ENCODE data around the gene NEK8.

The NEK8 gene

GRCh38 chr17:28747051-28747691 lies 18.6 kb downstream of the NEK8 start:
- Mint-ChIP-seq H3K27ac (ENCODE audit: low read depth) (no peak overlapping the region), H3K27me3 (no peaks in the 10 kb centered on the region), H3K9me3 (no peaks in the 10 kb centered on the region), H3K4me1 (peaks cover 21% of the 10 kb centered on the region), H3K36me3 (ENCODE audit: insufficient read depth) (peaks cover 17% of the 10 kb centered on the region), H3K4me3 (peak overlapping the region; percentile 34)
- DNase-seq (ENCODE audit: low spot score in 2 of 2) (no peak), ATAC-seq (replicated peaks; ENCODE audit: extremely low read depth, poor library complexity, severe bottlenecking) (no peak)

GRCh38 chr17:28747801-28748750 lies 19.5 kb downstream of the NEK8 start:
- Mint-ChIP-seq H3K4me1 (peaks cover 21% of the 10 kb centered on the region), H3K36me3 (ENCODE audit: insufficient read depth) (peaks cover 17% of the 10 kb centered on the region), H3K4me3 (no peak overlapping the region), H3K27ac (ENCODE audit: low read depth) (peak overlapping the region; percentile 41), H3K9me3 (no peaks in the 10 kb centered on the region), H3K27me3 (no peaks in the 10 kb centered on the region)
- DNase-seq (ENCODE audit: low spot score in 2 of 2): no peak
- no peak for ATAC-seq (replicated peaks; ENCODE audit: extremely low read depth, poor library complexity, severe bottlenecking)

- peaks cover 16% of the 10 kb centered on the region for H3K36me3 Mint-ChIP-seq (ENCODE audit: insufficient read depth)
- H3K27me3 Mint-ChIP-seq: no peaks in the 10 kb centered on the region
- no peaks in the 10 kb centered on the region for H3K9me3 Mint-ChIP-seq
- peaks cover 21% of the 10 kb centered on the region for H3K4me1 Mint-ChIP-seq
- no peak overlapping the region for H3K4me3 Mint-ChIP-seq
- no peak for ATAC-seq (replicated peaks; ENCODE audit: extremely low read depth, poor library complexity, severe bottlenecking)
- peak overlapping the region; percentile 41 for H3K27ac Mint-ChIP-seq (ENCODE audit: low read depth)
- DNase-seq (ENCODE audit: low spot score in 2 of 2): no peak
Measured at GRCh38 chr17:28748852-28749515, 20.4 kb downstream of the NEK8 start.

GRCh38 chr17:28749516-28750177 lies 21.1 kb downstream of the NEK8 start:
- Mint-ChIP-seq H3K27ac (ENCODE audit: low read depth) (no peak overlapping the region), H3K27me3 (no peaks in the 10 kb centered on the region), H3K9me3 (no peaks in the 10 kb centered on the region), H3K4me1 (peaks cover 18% of the 10 kb centered on the region), H3K36me3 (ENCODE audit: insufficient read depth) (peaks cover 12% of the 10 kb centered on the region), H3K4me3 (no peak overlapping the region)
- DNase-seq (ENCODE audit: low spot score in 2 of 2): no peak
- no peak for ATAC-seq (replicated peaks; ENCODE audit: extremely low read depth, poor library complexity, severe bottlenecking)

GRCh38 chr17:28750178-28751047 lies 21.8 kb downstream of the NEK8 start:
- no peaks in the 10 kb centered on the region for H3K9me3 Mint-ChIP-seq
- peaks cover 10% of the 10 kb centered on the region for H3K4me1 Mint-ChIP-seq
- H3K27ac Mint-ChIP-seq (ENCODE audit: low read depth): no peak overlapping the region

GRCh38 chr17:28751600-28752366 lies 23.2 kb downstream of the NEK8 start:
- Mint-ChIP-seq H3K4me3 (no peak overlapping the region), H3K36me3 (ENCODE audit: insufficient read depth) (peaks cover 7% of the 10 kb centered on the region), H3K27me3 (no peaks in the 10 kb centered on the region), H3K9me3 (no peaks in the 10 kb centered on the region), H3K27ac (ENCODE audit: low read depth) (peak overlapping the region; percentile 49), H3K4me1 (no peaks in the 10 kb centered on the region)
- DNase-seq (ENCODE audit: low spot score in 2 of 2) (no peak), ATAC-seq (replicated peaks; ENCODE audit: extremely low read depth, poor library complexity, severe bottlenecking) (no peak)

More at GRCh38 chr17:28750178-28751047, 21.8 kb downstream of the NEK8 start:
- peaks cover 6% of the 10 kb centered on the region for H3K36me3 Mint-ChIP-seq (ENCODE audit: insufficient read depth)
- H3K27me3 Mint-ChIP-seq: no peaks in the 10 kb centered on the region
- ATAC-seq (replicated peaks; ENCODE audit: extremely low read depth, poor library complexity, severe bottlenecking): peak; percentile 70
- peak; percentile 81 to 87 for DNase-seq (ENCODE audit: low spot score in 2 of 2)
- no peak overlapping the region for H3K4me3 Mint-ChIP-seq

GRCh38 chr17:28755486-28755885 lies 26.9 kb downstream of the NEK8 start:
- Mint-ChIP-seq H3K36me3 (ENCODE audit: insufficient read depth) (peaks cover 17% of the 10 kb centered on the region), H3K9me3 (no peaks in the 10 kb centered on the region), H3K27me3 (no peaks in the 10 kb centered on the region), H3K27ac (ENCODE audit: low read depth) (no peak overlapping the region), H3K4me3 (no peak overlapping the region), H3K4me1 (no peaks in the 10 kb centered on the region)
- DNase-seq (ENCODE audit: low spot score in 2 of 2) (no peak), ATAC-seq (replicated peaks; ENCODE audit: extremely low read depth, poor library complexity, severe bottlenecking) (no peak)

GRCh38 chr17:28756049-28756804 lies 27.6 kb downstream of the NEK8 start:
- DNase-seq (ENCODE audit: low spot score in 2 of 2) (no peak), ATAC-seq (replicated peaks; ENCODE audit: extremely low read depth, poor library complexity, severe bottlenecking) (no peak)
- H3K36me3 Mint-ChIP-seq (ENCODE audit: insufficient read depth): peaks cover 17% of the 10 kb centered on the region
- H3K4me3 Mint-ChIP-seq: no peak overlapping the region
- H3K4me1 Mint-ChIP-seq: no peaks in the 10 kb centered on the region
- no peak overlapping the region for H3K27ac Mint-ChIP-seq (ENCODE audit: low read depth)
- no peaks in the 10 kb centered on the region for H3K9me3 Mint-ChIP-seq
- H3K27me3 Mint-ChIP-seq: no peaks in the 10 kb centered on the region

- DNase-seq (ENCODE audit: low spot score in 2 of 2) (no peak), ATAC-seq (replicated peaks; ENCODE audit: extremely low read depth, poor library complexity, severe bottlenecking) (no peak)
- no peaks in the 10 kb centered on the region for H3K27me3 Mint-ChIP-seq
- peaks cover 17% of the 10 kb centered on the region for H3K36me3 Mint-ChIP-seq (ENCODE audit: insufficient read depth)
- no peaks in the 10 kb centered on the region for H3K9me3 Mint-ChIP-seq
- H3K4me1 Mint-ChIP-seq: peaks cover under 1% of the 10 kb centered on the region
- no peak overlapping the region for H3K27ac Mint-ChIP-seq (ENCODE audit: low read depth)
- no peak overlapping the region for H3K4me3 Mint-ChIP-seq
Measured at GRCh38 chr17:28758411-28759121, 30.0 kb downstream of the NEK8 start.

- peaks cover 5% of the 10 kb centered on the region for H3K4me1 Mint-ChIP-seq
- ATAC-seq (replicated peaks; ENCODE audit: extremely low read depth, poor library complexity, severe bottlenecking): no peak
- no peaks in the 10 kb centered on the region for H3K27me3 Mint-ChIP-seq
- H3K27ac Mint-ChIP-seq (ENCODE audit: low read depth): no peak overlapping the region
- DNase-seq (ENCODE audit: low spot score in 2 of 2): no peak
- H3K9me3 Mint-ChIP-seq: no peaks in the 10 kb centered on the region
- H3K4me3 Mint-ChIP-seq: no peak overlapping the region
- peaks cover 21% of the 10 kb centered on the region for H3K36me3 Mint-ChIP-seq (ENCODE audit: insufficient read depth)
Measured at GRCh38 chr17:28759256-28759865, 30.8 kb downstream of the NEK8 start.

Data from central memory CD8-positive, alpha-beta T cell (primary cell).